Smooth muscle cell (in vitro differentiated cells): ENCODE data around the gene EME2. TPM values are rescaled to one million over a fixed set of nuclear protein-coding genes. Genes with fewer than 3 reads are reported as not detected.

Experiments
- DNase-seq: peaks from one replicate; lab custom pipeline; 2025; ENCODE audit not compliant: unreplicated experiment; lab: John Stamatoyannopoulos, UW
- H2AFZ ChIP-seq: fragments of 200-600 bp; sonication (generic); 2 replicates; pipeline ENCODE4 v1.6.0; 2016; ENCODE audit warnings: antibody characterized with exemption, low read depth, mild to moderate bottlenecking
- H3F3A ChIP-seq: fragments of 200-600 bp; sonication (generic); 2 replicates; pipeline ENCODE4 v1.6.0; 2017; ENCODE audit warnings: antibody characterized with exemption, low read depth
- H3K27ac ChIP-seq: fragments of 200-600 bp; sonication (generic); 2 replicates; pipeline ENCODE4 v1.5.1; 2016; ENCODE audit warnings: low read depth, mild to moderate bottlenecking
- H3K27me3 ChIP-seq: fragments of 200-600 bp; sonication (generic); 2 replicates; pipeline ENCODE4 v1.6.1; 2016; ENCODE audit warnings: low read depth, mild to moderate bottlenecking
- H3K36me3 ChIP-seq: fragments of 200-600 bp; sonication (generic); 2 replicates; pipeline ENCODE4 v1.5.1; 2016; ENCODE audit warnings: low read depth
- H3K4me1 ChIP-seq: fragments of 200-600 bp; sonication (generic); 2 replicates; pipeline ENCODE4 v1.5.1; 2016; ENCODE audit warnings: low read depth
- H3K4me2 ChIP-seq: fragments of 200-600 bp; sonication (generic); 2 replicates; pipeline ENCODE4 v1.6.0; 2016; ENCODE audit warnings: mild to moderate bottlenecking
- H3K4me3 ChIP-seq: fragments of 200-600 bp; sonication (generic); 2 replicates; pipeline ENCODE4 v1.5.1; 2016; ENCODE audit warnings: mild to moderate bottlenecking
- H3K79me2 ChIP-seq: fragments of 200-600 bp; sonication (generic); 2 replicates; pipeline ENCODE4 v1.6.0; 2016; ENCODE audit warnings: low read depth, mild to moderate bottlenecking
- H3K9ac ChIP-seq: fragments of 200-600 bp; sonication (generic); 2 replicates; pipeline ENCODE4 v1.6.0; 2016; ENCODE audit warnings: low read depth
- H3K9me3 ChIP-seq: fragments of 200-600 bp; sonication (generic); replicated peaks from 2 replicates; pipeline ENCODE4 v1.5.1; 2016; ENCODE audit warnings: low read depth
- H4K20me1 ChIP-seq: fragments of 200-600 bp; sonication (generic); 2 replicates; pipeline ENCODE4 v1.6.0; 2016; ENCODE audit warnings: low read depth
- CTCF ChIP-seq: fragments of 200-600 bp; sonication (generic); IDR thresholded peaks from 2 replicates; pipeline ENCODE4 v1.5.1; 2017; ENCODE audit warnings: borderline replicate concordance, mild to moderate bottlenecking, antibody characterized with exemption; ENCODE audit not compliant: insufficient read depth, poor library complexity, severe bottlenecking
- WGBS: methylation state at CpG from one replicate; pipeline ENCODE4 v1.1.7; 2016; ENCODE audit warnings: low lambda C conversion rate; 5-methylcytosine and 5-hydroxymethylcytosine counted together
- polyA plus RNA-seq: library from polyadenylated mRNA; unstranded; fragments of >200 nt; fragmentation: Nextera tagmentation; extraction: Ambion mirVana; gene quantifications from 2 replicates; pipeline ENCODE4 v1.2.1, GENCODE V29; 2016
- total RNA-seq: library from RNA; depleted of rRNA; stranded (reverse); fragments of >200 nt; gene quantifications from 2 replicates; pipeline ENCODE4 v1.2.3, GENCODE V29; 2014

Gene EME2
- total and polyA plus RNA-seq, 2 experiments from 2014 or later: 3.6 to 3.8 TPM

GRCh38 chr16:1788095-1788707 lies 15.6 kb downstream of the EME2 start:
- WGBS: 96% methylated on average over 33 of the region's 38 CpGs
- H2AFZ ChIP-seq: no peak overlapping the region
- TF ChIP-seq CTCF: no peak
- H3K4me3 ChIP-seq: no peak overlapping the region
- no peak for DNase-seq
- H3K9me3 ChIP-seq: no peaks in the 10 kb centered on the region
- peaks cover 44% of the 10 kb centered on the region for H4K20me1 ChIP-seq
- no peaks in the 10 kb centered on the region for H3K4me1 ChIP-seq
- H3F3A ChIP-seq: no peaks in the 10 kb centered on the region
- H3K4me2 ChIP-seq: no peak overlapping the region
- no peaks in the 10 kb centered on the region for H3K36me3 ChIP-seq
- H3K9ac ChIP-seq: no peak overlapping the region
- no peak overlapping the region for H3K27ac ChIP-seq
- no peaks in the 10 kb centered on the region for H3K27me3 ChIP-seq
- H3K79me2 ChIP-seq: peaks cover 37% of the 10 kb centered on the region

GRCh38 chr16:1788708-1789100 lies 16.1 kb downstream of the EME2 start:
- peaks cover 37% of the 10 kb centered on the region for H3K79me2 ChIP-seq
- DNase-seq: no peak
- H3K4me1 ChIP-seq: no peaks in the 10 kb centered on the region
- no peaks in the 10 kb centered on the region for H3K36me3 ChIP-seq
- no peak overlapping the region for H3K4me2 ChIP-seq
- TF ChIP-seq CTCF: no peak
- WGBS: 89% methylated on average over 19 of the region's 19 CpGs
- no peak overlapping the region for H3K9ac ChIP-seq
- peaks cover 44% of the 10 kb centered on the region for H4K20me1 ChIP-seq
- H3F3A ChIP-seq: no peaks in the 10 kb centered on the region
- H3K4me3 ChIP-seq: no peak overlapping the region
- no peak overlapping the region for H2AFZ ChIP-seq
- H3K9me3 ChIP-seq: no peaks in the 10 kb centered on the region
- no peak overlapping the region for H3K27ac ChIP-seq
- no peaks in the 10 kb centered on the region for H3K27me3 ChIP-seq

GRCh38 chr16:1789643-1790045 lies 17.0 kb downstream of the EME2 start:
- Histone ChIP-seq H3K4me3 (no peak overlapping the region), H3K27ac (no peak overlapping the region), H3K79me2 (peaks cover 27% of the 10 kb centered on the region), H3K4me1 (no peaks in the 10 kb centered on the region), H3F3A (no peaks in the 10 kb centered on the region), H3K27me3 (no peaks in the 10 kb centered on the region), H3K9me3 (no peaks in the 10 kb centered on the region), H3K4me2 (no peak overlapping the region), H4K20me1 (peaks cover 37% of the 10 kb centered on the region), H3K36me3 (no peaks in the 10 kb centered on the region), H3K9ac (no peak overlapping the region), H2AFZ (no peak overlapping the region)
- no peak for DNase-seq
- 96% methylated on average over 14 of the region's 25 CpGs for WGBS
- TF ChIP-seq CTCF: no peak

- H4K20me1 ChIP-seq: peaks cover 32% of the 10 kb centered on the region
- 93% methylated on average over 15 of the region's 15 CpGs for WGBS
- H3K36me3 ChIP-seq: no peaks in the 10 kb centered on the region
- H3K4me2 ChIP-seq: no peak overlapping the region
- no peak overlapping the region for H3K27ac ChIP-seq
- no peak overlapping the region for H3K4me3 ChIP-seq
- no peak for DNase-seq
- no peaks in the 10 kb centered on the region for H3K9me3 ChIP-seq
- H3K27me3 ChIP-seq: no peaks in the 10 kb centered on the region
- H3K79me2 ChIP-seq: peaks cover 21% of the 10 kb centered on the region
- H2AFZ ChIP-seq: no peak overlapping the region
- no peaks in the 10 kb centered on the region for H3F3A ChIP-seq
- TF ChIP-seq CTCF: no peak
- no peak overlapping the region for H3K9ac ChIP-seq
- H3K4me1 ChIP-seq: no peaks in the 10 kb centered on the region
Observed at GRCh38 chr16:1790261-1790610, 17.6 kb downstream of the EME2 start.
